HG03354 (cell line): Measurements from ENCODE around the gene GRAMD2B.
"Not testable (repeated sequence)": the region's sequence is repeated elsewhere in the genome, so short reads cannot be mapped to it uniquely, and the experiment has no call there.

ENCODE experiments used
- ATAC-seq: cut with Tn5 transposase; IDR thresholded peaks from one replicate; pipeline ENCODE4 v1.9.1; 2021; ENCODE audit warnings: mild to moderate bottlenecking; ENCODE audit not compliant: unreplicated experiment, poor library complexity, severe bottlenecking

Gene GRAMD2B

DNA sequence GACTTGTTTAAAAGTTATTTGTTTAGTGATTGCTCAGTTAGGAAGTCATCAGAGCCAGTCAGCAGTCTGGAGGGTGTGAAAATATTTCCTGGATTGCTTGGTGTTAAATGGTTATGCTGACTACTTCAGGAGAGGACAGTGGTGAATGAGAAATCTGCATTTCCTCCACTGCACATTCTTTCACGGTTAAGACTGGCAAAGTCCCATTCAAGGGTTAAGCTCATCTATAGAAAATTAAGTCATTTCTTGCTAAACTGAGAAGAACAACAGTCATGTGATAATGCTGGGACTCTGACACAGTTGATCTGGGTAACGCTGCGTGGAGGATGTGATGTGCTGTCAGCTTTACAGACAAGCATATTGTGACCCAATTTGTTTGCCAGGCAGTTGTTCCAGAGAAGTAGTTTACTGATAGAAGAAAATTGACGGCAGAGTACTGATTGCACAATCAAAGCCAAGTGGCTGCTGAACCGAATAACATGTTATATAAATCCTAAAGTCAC is 80.4 kb downstream of the GRAMD2B start:
- no peak for ATAC-seq

DNA sequence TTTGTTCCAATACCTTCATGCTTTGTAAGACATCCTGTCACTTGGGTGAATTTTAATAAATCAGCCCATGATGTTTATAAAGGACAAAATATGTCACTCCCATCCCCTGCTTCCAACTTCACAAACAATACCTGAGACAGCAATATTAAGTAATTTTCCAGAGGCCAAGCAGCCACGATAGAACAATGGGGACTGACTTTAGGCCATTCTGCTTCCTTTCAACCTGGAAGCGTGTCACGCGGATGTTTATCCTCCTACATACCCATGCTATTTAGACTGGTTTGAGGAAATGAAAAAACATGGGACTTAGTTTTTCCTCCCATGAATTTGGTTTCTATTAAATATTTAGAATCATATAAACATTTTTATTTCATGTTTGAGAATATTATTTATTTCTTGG is 82.9 kb downstream of the GRAMD2B start:
- no peak for ATAC-seq

DNA sequence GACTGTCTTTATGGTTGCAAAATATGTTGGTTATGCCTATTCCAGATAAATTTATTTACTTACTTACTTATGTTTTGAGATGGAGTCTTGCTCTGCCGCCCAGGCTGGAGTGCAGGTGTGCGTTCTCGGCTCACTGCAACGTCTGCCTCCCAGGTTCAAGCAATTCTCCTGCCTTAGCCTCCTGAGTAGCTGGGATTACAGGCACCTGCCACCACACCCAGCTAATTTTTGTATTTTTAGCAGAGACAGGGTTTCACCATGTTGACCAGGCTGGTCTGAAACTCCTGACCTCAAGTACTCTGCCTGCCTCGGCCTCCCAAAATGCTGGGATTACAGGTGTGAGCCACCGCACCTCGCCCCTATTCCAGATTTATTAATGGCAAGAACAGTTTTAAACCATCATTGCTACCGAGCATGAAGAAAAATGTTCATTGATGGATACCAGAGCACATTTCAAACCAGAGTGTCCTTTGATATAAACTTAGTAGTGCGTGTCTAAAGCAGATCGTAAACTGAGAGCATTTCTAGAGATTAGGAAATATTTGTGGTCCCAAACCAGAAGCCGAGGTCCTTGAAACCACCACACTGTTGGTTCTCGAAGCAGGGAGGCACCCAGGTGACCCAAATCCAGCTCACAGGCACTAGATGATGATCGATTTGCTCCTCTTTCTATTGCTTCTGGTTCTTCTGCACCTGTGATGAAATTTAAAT is 85.2 kb downstream of the GRAMD2B start:
- ATAC-seq: no peak

DNA sequence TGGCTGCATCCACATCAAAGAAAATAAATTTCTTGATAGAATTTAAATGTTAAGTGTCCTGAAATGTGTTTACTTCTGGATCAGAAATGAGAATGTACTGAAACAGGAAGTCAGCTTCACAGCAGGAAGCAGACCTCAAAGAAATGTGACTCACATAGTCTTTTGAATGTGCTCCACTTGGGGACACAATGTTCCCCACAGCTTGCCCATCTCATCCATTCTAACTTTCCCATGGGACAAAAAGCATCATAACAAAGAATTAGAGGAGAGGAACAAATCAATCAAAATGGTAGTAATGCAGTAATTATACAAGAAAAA is 85.7 kb downstream of the GRAMD2B start:
- no peak for ATAC-seq

DNA sequence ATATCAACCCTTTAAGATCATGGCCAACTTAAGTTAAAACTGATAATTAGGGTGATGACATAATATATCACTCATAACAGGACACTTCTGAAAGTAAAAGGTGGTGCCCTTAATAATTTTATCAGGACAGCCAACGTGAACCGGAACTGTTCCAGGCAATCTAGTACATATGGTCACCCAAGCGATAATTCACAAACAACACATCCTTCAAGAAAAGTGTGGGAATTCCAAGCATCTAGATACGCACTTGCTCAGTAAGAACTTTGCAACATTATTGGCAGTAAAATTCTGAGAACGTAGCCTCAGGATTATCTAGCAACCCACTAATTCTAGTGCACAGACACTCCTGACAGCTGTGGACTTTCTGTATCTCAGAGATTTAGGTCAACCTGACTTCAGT is 86.1 kb downstream of the GRAMD2B start:
- no peak for ATAC-seq

DNA sequence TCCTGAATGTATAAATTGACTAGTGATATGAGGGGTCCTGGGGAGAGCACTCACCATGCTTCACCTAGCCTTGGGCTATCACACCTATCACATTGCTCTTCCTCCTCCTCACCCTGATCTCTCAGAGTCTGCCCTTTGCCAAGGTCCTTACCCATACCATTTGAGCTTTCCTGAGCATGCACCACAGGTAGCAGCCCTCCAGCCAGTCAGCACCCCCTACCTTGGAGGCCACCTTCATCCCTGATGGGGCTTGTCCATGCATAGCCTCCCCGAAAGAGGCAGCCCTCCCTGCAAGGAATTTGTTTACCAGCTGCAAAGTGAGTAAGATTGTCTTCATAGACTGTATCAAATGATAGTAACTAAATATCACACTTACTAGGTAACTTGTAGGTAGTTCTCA is 88.8 kb downstream of the GRAMD2B start:
- ATAC-seq: no peak

DNA sequence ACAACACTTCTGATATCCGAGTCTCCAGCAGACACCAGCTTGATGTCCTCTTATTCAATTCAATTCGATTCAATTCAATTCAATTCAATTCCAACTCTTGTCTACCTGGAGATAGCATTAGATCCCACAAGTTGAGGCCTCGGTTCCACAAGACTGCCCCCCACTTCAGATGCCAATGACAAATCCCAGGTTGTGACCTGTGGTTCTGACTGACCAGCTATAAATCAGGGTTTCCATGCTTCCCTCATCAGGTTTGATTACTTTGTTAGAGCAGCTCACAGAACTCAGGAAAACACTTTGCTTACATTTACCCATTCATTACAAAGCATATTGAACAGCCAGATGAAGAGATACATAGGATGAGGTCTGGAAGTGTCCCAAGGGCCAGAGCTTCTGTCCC is 89.2 kb downstream of the GRAMD2B start:
- ATAC-seq: no peak

DNA sequence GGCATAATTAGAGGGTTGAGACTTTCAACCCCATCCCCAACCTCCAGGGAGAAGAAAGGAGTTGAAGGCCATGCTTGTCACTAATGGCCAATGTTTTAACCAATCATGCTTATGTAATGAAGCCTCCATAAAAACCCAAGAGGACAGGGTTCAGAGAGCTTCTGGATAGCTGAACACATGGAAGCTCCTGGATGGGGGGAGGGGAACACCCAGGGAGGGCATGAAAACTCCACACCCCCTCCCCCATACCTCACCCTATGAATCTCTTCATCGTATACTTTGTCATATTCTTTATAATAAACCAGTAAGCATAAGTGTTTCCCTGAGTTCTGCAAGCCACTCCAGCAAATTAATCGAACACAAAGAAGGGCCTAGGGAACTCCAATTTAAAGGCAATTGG is 90.1 kb downstream of the GRAMD2B start:
- no peak for ATAC-seq

DNA sequence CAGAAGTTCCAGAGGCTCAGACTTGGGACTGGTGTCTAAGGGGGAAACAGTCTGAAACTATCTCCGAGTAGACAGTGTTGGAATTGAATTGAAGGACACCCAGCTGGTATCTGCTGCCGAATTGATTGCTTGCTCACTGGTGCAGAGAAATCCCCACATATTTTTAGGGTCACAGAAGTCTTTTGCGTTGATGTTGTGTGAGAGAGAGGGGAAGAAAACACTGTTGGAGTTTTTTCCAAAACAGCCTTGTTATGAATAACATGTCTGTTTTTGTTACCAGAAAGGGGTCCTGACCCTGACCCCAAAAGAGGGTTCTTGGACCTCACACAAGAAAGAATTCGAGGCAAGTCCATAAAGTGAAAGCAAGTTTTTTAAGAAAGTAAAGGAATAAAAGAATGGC is 90.5 kb downstream of the GRAMD2B start:
- no peak for ATAC-seq

DNA sequence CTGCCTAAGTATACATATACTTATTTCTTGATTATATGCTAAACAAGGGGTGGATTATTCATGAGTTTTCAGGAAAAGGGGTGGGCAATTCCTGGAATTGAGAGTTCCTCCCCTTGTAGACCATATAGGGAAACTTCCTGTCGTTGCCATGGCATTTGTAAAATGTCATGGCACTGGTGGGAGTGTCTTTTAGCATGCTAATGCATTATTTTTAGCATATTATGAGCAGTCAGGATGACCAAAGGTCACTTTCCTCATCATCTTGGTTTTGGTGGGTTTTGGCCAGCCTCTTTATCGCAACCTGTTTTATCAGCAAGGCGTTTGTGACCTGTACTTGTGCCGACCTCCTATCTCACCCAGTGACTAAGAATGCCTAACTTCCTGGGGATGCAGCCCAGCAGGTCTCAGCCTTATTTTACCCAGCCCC is 90.9 kb downstream of the GRAMD2B start:
- no peak for ATAC-seq

DNA sequence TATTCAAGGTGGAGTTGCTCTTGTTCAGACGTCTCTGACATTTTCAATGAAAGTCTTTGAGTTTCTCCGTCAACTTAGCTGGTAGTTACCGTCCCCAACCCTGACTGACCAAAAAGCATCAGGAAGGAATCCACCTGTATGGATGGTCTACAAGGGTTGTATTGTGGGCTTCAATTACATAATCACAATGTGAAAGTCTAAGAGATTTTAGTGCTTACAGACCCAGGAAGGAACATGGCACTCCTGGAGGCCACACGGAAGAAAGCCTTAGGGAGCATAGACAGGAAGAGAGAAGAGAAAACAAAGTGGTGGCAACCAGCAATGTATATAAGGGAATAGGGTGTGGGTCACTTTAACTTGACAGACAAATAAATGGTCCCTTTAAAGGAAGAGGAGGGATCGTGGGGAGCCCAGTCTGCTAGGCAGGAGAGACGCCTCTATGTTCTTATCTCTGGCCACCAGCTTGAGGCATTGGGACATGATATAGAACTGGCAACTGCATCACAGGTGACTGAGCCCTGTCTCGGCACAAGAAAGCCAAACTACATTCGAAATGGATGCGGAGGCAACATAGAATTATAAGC is 91.4 kb downstream of the GRAMD2B start:
- no peak for ATAC-seq

DNA sequence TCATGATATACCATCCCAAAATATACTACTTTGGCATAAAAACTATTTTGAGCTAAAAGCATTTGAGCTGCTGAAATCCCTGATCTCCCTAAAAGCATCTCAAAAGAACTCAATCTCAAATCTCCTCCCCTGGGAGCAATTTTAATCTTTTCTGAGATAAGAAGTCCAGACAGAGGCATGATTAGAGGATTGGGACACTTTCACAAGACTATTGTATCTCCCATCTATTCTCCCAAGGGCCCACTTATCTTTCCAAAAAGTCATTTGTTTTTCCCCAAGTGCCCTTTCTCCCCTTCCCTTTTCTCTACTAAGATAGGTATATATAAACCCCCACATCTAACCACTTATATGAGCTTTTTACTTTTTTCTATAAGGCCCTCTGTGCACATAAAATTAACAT is 92.1 kb downstream of the GRAMD2B start:
- ATAC-seq: no peak

DNA sequence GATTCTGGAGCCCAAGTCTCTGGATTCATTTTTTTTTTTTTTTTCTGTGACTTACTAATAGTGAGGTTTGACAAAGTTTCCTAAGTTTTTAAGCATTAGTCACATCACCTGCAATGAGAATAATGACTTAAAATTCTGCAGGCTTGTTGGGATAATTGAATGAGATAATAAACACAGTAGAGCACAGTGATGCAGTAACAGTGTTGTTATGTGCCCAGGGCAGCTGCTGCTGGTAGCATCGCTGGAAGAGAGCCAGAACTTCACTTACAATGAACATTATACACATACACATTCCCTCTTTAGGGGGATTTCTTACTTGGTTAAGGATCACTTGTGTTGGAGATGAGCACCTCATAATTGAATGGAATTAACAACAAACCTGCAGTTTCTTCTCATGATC is 92.9 kb downstream of the GRAMD2B start:
- ATAC-seq: no peak

DNA sequence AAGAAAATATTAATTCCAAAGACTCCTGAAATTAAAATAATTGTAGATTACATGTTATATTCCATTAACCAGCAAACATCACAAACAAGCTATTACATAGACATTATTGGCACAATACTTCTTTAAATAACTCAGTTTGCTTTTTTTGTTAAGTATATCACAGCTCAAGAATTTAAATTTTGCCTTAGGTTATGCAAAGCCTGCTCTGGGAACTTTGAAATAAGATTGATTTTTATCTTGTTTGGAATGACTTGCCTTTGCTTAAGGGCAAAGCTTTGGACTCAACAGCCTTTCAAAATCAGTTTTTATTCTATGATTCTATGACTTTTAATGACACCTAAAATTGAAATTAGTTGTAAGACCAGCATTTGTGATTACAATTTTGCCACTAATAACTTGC is 93.6 kb downstream of the GRAMD2B start:
- ATAC-seq: no peak

DNA sequence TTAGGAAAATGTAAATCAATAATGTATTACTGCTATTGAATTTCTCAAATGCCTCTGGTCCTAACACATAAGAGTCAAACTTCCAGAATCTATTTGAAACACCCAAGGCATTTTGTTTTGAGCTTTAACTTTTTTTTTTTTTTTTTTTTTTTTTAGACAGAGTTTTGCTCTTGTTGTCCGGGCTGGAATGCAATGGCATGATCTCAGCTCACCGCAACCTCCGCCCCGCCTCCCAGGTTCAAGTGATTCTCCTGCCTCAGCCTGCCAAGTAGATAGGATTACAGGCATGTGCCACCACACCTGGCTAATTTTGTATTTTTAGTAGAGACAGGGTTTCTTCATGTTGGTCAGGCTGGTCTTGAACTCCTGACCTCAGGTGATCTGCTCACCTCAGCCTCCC is 96.0 kb downstream of the GRAMD2B start:
- not testable (repeated sequence) for ATAC-seq

DNA sequence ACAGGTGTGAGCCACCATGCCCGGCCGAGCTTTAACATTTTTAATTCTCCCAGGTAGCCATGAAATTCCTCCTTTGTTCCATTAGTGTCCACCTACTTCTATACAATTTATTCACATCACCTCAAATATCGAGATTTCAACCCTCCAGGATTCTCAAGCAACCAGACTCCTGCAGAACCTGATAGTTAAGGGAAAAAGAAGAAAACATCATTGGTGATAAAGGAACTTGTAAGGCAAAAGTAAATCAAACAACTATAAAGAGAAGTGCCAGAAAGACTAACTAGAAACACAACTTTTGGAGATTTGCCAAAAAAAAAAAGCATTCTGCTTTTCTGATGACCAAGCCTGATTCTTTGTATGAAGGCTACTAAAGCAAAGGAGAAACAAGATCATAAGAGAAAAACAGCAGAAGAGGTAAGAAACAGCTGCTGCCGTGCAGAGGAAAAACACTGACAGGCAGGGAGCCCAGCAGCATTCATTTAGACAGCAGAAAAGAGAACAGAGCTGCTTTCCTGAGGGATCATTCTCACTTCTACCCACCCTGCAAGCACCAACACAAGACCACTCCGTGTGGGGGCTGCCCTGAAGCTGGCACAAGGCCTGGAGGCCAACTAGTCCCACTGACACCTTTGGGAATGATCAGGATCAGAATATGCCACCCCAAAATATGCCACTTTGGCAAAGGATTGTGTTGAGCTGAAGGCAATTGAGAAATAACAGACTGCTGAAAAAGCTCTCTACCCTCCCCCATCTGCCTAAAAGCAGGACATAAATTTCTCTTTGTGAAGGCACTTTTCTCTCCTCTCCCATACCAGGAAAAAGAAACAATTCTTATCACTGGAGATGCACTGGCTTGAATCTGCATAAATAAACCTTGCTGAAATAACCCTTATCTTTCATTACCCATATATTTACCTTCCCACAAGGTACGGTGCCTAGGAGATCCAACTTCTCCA is 96.7 kb downstream of the GRAMD2B start:
- no peak for ATAC-seq

DNA sequence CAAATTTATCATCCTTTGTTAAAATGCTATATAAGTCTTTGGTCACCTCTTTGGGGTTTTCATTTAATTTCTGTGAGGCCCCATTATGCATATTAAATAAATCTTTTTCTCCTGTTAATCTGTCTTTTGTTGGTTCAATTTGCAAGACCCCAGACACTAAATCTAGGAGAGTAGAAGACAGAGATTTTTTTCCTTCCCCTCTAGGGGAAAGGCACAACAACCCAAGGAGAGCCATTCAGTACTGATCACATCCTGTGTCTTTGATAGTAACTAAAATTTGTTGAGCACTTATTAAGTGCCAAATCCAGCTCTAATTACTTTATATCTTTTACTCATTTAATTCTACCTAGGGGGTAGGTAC is 97.4 kb downstream of the GRAMD2B start:
- no peak for ATAC-seq

DNA sequence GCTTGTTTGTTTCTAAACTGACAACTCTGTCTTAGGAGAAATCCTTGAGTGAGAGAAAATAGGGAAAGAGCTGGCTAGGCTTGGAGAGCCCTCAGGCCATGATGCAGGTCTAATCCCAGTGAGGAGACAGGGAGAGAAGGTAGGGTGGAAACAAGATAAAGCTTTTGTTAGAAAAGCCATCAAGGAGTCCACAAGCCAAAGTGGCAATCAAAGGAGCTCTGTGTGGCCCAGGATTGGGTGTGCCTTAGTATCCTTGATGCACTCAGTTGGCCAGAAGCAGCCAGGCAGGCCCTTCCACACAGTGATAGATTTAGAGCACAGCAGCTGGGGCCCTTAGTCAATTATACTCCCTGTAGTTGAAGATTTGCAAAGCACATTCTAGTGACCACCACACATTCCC is 97.9 kb downstream of the GRAMD2B start:
- ATAC-seq: no peak

DNA sequence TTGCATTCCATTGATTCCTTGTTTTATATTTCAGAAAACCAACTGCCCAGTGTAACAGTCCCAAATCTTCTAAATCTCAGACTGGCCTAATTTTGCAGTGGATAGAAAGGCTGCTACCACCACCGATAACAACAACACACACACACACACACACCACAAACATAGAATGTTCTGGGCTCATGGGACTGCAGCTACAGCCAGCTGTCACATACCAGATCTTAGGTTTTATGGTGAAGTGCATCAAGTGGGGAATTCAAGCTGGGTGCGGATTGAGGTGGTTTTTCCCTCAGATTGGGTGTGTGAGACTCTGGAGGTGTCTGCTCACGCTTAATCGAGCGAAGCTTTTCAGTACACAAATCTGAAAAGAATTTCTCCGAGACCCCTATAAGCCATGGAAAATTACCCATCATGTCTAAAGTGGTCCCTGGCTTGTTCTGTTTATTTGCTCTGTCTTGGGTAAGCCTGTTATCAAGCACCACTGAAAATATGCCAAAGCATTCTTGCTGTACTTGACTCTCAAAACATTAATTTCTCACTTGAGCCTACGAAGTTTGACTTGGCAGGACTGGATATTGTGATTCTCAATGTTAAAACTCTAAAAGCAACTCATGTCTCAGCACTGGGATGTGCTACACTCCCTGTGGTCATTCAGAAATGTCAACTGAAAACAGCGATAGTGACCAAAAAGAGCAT is 100.8 kb downstream of the GRAMD2B start:
- ATAC-seq: no peak

DNA sequence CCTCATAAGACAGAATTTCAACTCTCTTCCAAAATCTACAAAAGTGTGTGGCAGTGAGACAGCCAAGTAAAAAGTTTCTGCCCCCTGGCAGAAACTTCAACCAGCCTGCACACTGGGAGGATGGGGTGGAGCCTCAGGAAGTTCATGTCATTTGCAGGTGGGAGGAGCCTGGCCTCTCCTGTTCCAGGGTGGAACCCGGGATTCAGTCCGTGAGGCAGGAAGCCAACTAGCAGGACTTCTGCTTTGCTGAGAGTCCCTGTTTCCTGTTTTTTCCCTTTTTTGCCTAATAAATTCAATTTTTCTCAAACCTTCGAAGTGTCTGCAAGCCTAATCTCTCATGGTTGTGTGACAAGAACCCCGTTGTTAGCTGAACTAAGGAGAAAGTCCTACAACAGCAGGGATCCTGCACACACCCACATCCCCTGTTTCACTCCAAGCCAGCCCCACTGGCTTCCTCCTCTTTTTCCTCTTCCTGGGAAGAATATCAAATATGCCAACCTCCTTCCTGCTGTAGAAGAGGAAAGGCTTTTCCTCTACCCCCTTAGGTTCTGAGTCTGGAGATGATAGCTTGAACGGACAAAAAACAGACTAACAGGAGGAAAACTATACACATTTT is 102.5 kb downstream of the GRAMD2B start:
- no peak for ATAC-seq
